Gastrocnemius medialis (tissue), 4 donors: ENCODE results near the gene MYRIP.

Source experiments
- POLR2A ChIP-seq, 2 donors: fragments of 450-650 bp; IDR thresholded peaks; one replicate each; pipeline ENCODE4 v1.6.1; 2017; ENCODE audit warnings: antibody characterized with exemption in 2 of 2, mild to moderate bottlenecking in 2 of 2, moderate library complexity in 2 of 2
- TF ChIP-seq, protein P1 (sequence below), 5 experiments: fragments of 450-650 bp in 3 of 5; fragments of 200-600 bp in 2 of 5; sonication (generic) in 2 of 5; IDR thresholded peaks in 4 of 5; conservative IDR thresholded peaks in 1 of 5; 1 replicate in 4 of 5; 2 replicates in 1 of 5; pipeline ENCODE4 v1.5.1; 2016 to 2019; ENCODE audit warnings: antibody characterized with exemption in 5 of 5, mild to moderate bottlenecking in 3 of 5, moderate library complexity in 3 of 5

DNA sequence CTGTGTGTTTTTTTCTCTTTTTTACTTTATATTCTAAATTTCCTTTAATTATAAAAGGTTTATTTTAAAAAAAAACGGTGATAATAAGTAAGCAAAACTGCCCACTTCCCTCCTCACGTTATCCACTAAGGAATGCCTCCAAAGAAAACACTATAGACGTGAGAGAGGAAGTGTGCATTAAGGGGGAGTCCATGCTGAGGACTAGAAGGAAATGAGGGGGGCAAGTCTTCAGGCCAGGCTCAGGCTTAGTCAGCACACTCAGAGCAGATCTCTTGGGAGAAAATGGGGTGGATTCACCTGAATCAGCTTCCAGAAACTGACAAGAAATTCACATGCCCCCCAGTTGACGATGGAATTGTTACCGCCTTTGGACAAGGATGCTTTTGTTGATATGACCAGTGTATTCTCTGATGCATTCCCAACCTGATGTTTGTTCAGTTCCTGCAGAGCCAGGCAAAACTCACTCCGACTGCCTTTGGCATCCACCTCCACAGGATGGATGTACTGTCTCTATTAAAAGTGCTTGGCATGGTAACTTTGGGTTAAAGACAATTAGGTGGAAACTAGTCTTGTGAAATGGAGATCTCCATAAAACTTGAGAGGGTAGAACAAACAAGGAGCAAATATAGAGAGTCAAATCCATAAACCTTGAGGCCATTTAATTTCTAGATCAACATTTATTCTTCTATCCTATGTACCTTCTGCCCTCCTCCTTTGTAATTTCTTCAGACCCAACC is 167.8 kb downstream of the MYRIP start:
- TF ChIP-seq POLR2A (IDR thresholded peaks at IDR 0.05), result no peak
- TF ChIP-seq, protein P1, sequence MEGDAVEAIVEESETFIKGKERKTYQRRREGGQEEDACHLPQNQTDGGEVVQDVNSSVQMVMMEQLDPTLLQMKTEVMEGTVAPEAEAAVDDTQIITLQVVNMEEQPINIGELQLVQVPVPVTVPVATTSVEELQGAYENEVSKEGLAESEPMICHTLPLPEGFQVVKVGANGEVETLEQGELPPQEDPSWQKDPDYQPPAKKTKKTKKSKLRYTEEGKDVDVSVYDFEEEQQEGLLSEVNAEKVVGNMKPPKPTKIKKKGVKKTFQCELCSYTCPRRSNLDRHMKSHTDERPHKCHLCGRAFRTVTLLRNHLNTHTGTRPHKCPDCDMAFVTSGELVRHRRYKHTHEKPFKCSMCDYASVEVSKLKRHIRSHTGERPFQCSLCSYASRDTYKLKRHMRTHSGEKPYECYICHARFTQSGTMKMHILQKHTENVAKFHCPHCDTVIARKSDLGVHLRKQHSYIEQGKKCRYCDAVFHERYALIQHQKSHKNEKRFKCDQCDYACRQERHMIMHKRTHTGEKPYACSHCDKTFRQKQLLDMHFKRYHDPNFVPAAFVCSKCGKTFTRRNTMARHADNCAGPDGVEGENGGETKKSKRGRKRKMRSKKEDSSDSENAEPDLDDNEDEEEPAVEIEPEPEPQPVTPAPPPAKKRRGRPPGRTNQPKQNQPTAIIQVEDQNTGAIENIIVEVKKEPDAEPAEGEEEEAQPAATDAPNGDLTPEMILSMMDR (IDR thresholded peaks at IDR 0.05 in 4 of 5, conservative IDR thresholded peaks at IDR 0.05 in 1 of 5), result no peak
